ENCODE measurements around the gene SNRPB.
A peak's percentile ranks its signal among the peaks of the same experiment; 100 is the strongest.
"Not testable (repeated sequence)": the region's sequence is repeated elsewhere in the genome, so short reads cannot be mapped to it uniquely, and the experiment has no call there.

The SNRPB gene

GRCh38 chr20:2507875-2508630 is 37.5 kb upstream of the SNRPB start:
- Histone ChIP-seq H3K36me3 (ENCODE audit: control insufficient read depth, low read length) (peaks cover 4% of the 10 kb centered on the region; the same call in 1 of the 2 replicates), H3K4me3 (ENCODE audit: low read length) (peak overlapping the region; percentile 99), H3K9me2 (replicated peaks; ENCODE audit: control insufficient read depth, low read length) (no peaks in the 10 kb centered on the region; the same call in 1 of the 2 replicates), H3K27ac (ENCODE audit: low read depth, low read length) (peak overlapping the region; percentile 62), H3K27me3 (ENCODE audit: control insufficient read depth, low read length) (0 out of 2 replicates have a peak, but pooled peaks cover 3% of the 10 kb centered on the region), H3K79me2 (ENCODE audit: control insufficient read depth, low read length) (peaks cover 27% of the 10 kb centered on the region), H3F3A (ENCODE audit: control insufficient read depth, insufficient read depth) (no peaks in the 10 kb centered on the region), H4K20me1 (ENCODE audit: control insufficient read depth, insufficient read depth, low read depth, low read length) (no peaks in the 10 kb centered on the region), H3K9me3 (ENCODE audit: control insufficient read depth, insufficient read depth, low read length) (no peaks in the 10 kb centered on the region), H3K4me1 (ENCODE audit: control insufficient read depth, low read length) (peaks cover 17% of the 10 kb centered on the region), H3K4me2 (ENCODE audit: low read length) (peak overlapping the region; percentile 94)
- TF ChIP-seq CTCF (IDR thresholded peaks at IDR 0.05; ENCODE audit: low read depth, low read length, poor library complexity, severe bottlenecking) = no peak
- TF ChIP-seq EZH2phosphoT487 (IDR thresholded peaks at IDR 0.05; ENCODE audit: borderline replicate concordance, low read length) = no peak

DNA sequence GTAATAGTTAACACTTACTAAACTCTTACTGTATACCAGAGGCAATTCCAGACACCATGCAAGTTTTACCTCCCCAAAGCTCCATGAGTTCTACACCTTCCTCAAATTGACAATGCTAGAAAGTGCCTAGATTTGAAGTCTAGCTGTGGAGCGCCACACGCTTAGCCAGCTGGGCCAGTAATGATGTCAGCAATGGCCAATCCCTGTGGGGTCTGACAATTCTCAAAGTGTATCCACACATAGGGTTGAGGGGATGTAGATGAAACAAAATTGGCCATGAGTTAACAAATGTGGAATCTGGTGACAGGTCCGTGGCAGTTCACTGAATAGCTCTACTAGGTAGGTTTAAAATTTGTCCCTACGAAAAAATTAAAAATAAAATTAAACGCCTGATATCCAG is 36.9 kb upstream of the SNRPB start:
- peak overlapping the region; percentile 99 for H3K4me3 ChIP-seq (ENCODE audit: low read length)

DNA sequence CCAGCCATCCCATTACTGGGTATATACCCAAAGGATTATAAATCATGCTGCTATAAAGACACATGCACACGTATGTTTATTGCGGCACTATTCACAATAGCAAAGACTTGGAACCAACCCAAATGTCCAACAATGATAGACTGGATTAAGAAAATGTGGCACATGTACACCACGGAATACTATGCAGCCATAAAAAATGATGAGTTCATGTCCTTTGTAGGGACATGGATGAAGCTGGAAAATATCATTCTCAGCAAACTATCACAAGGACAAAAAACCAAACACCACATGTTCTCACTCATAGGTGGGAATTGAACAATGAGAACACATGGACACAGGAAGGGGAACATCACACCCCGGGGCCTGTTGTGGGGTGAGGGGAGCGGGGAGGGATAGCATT is 35.8 kb upstream of the SNRPB start:
- H3K36me3 ChIP-seq (ENCODE audit: control insufficient read depth, low read length); H4K20me1 ChIP-seq (ENCODE audit: control insufficient read depth, insufficient read depth, low read depth, low read length); H3K4me3 ChIP-seq (ENCODE audit: low read length); H3F3A ChIP-seq (ENCODE audit: control insufficient read depth, insufficient read depth); H3K27me3 ChIP-seq (ENCODE audit: control insufficient read depth, low read length); H3K9me3 ChIP-seq (ENCODE audit: control insufficient read depth, insufficient read depth, low read length); H3K9me2 ChIP-seq (replicated peaks; ENCODE audit: control insufficient read depth, low read length); H3K27ac ChIP-seq (ENCODE audit: low read depth, low read length); H3K4me2 ChIP-seq (ENCODE audit: low read length): not testable (repeated sequence)
- H3K4me1 ChIP-seq (ENCODE audit: control insufficient read depth, low read length) = peaks cover 17% of the 10 kb centered on the region
- peaks cover 30% of the 10 kb centered on the region for H3K79me2 ChIP-seq (ENCODE audit: control insufficient read depth, low read length)

More for the DNA sequence above, 36.9 kb upstream of the SNRPB start:
- H4K20me1 ChIP-seq (ENCODE audit: control insufficient read depth, insufficient read depth, low read depth, low read length) = no peaks in the 10 kb centered on the region
- no peak overlapping the region for H3K27ac ChIP-seq (ENCODE audit: low read depth, low read length)
- H3F3A ChIP-seq (ENCODE audit: control insufficient read depth, insufficient read depth) = no peaks in the 10 kb centered on the region
- no peaks in the 10 kb centered on the region; the same call in 1 of the 2 replicates for H3K9me2 ChIP-seq (replicated peaks; ENCODE audit: control insufficient read depth, low read length)
- no peak for TF ChIP-seq CTCF (IDR thresholded peaks at IDR 0.05; ENCODE audit: low read depth, low read length, poor library complexity, severe bottlenecking)
- no peak for TF ChIP-seq EZH2phosphoT487 (IDR thresholded peaks at IDR 0.05; ENCODE audit: borderline replicate concordance, low read length)
- peak overlapping the region; percentile 94 for H3K4me2 ChIP-seq (ENCODE audit: low read length)
- peaks cover 30% of the 10 kb centered on the region for H3K79me2 ChIP-seq (ENCODE audit: control insufficient read depth, low read length)
- H3K36me3 ChIP-seq (ENCODE audit: control insufficient read depth, low read length) = peaks cover 4% of the 10 kb centered on the region; the same call in 1 of the 2 replicates
- no peaks in the 10 kb centered on the region for H3K9me3 ChIP-seq (ENCODE audit: control insufficient read depth, insufficient read depth, low read length)
- 0 out of 2 replicates have a peak, but pooled peaks cover 3% of the 10 kb centered on the region for H3K27me3 ChIP-seq (ENCODE audit: control insufficient read depth, low read length)
- H3K4me1 ChIP-seq (ENCODE audit: control insufficient read depth, low read length) = peaks cover 17% of the 10 kb centered on the region

GRCh38 chr20:2504803-2505202 is 34.2 kb upstream of the SNRPB start:
- H3K79me2 ChIP-seq (ENCODE audit: control insufficient read depth, low read length) = peaks cover 30% of the 10 kb centered on the region
- H3K36me3 ChIP-seq (ENCODE audit: control insufficient read depth, low read length) = peaks cover 13% of the 10 kb centered on the region
- H3K4me1 ChIP-seq (ENCODE audit: control insufficient read depth, low read length) = peaks cover 16% of the 10 kb centered on the region
- H3F3A ChIP-seq (ENCODE audit: control insufficient read depth, insufficient read depth); H4K20me1 ChIP-seq (ENCODE audit: control insufficient read depth, insufficient read depth, low read depth, low read length); H3K9me3 ChIP-seq (ENCODE audit: control insufficient read depth, insufficient read depth, low read length); H3K27me3 ChIP-seq (ENCODE audit: control insufficient read depth, low read length); H3K4me3 ChIP-seq (ENCODE audit: low read length); H3K27ac ChIP-seq (ENCODE audit: low read depth, low read length); H3K4me2 ChIP-seq (ENCODE audit: low read length); H3K9me2 ChIP-seq (replicated peaks; ENCODE audit: control insufficient read depth, low read length): not testable (repeated sequence)

GRCh38 chr20:2502808-2503384 is 32.3 kb upstream of the SNRPB start:
- not testable (repeated sequence) for H3K9me2 ChIP-seq (replicated peaks; ENCODE audit: control insufficient read depth, low read length); H3K4me2 ChIP-seq (ENCODE audit: low read length); H3K4me3 ChIP-seq (ENCODE audit: low read length); H3F3A ChIP-seq (ENCODE audit: control insufficient read depth, insufficient read depth); H3K27me3 ChIP-seq (ENCODE audit: control insufficient read depth, low read length); H4K20me1 ChIP-seq (ENCODE audit: control insufficient read depth, insufficient read depth, low read depth, low read length); H3K4me1 ChIP-seq (ENCODE audit: control insufficient read depth, low read length); H3K9me3 ChIP-seq (ENCODE audit: control insufficient read depth, insufficient read depth, low read length); H3K27ac ChIP-seq (ENCODE audit: low read depth, low read length)
- Histone ChIP-seq H3K36me3 (ENCODE audit: control insufficient read depth, low read length) (peaks cover 17% of the 10 kb centered on the region), H3K79me2 (ENCODE audit: control insufficient read depth, low read length) (peaks cover 20% of the 10 kb centered on the region)
